ENCODE data around the gene GMDS.

The GMDS gene

GRCh38 chr6:1663511-1663910, 581.9 kb downstream of the GMDS start:
- Histone ChIP-seq H3K9ac (ENCODE audit: low read depth, low read length) (no peak overlapping the region), H3K9me3 (ENCODE audit: control insufficient read depth, insufficient read depth, low read length) (no peaks in the 10 kb centered on the region), H3K4me1 (ENCODE audit: control insufficient read depth, insufficient read depth, low read length) (no peaks in the 10 kb centered on the region), H3K27ac (ENCODE audit: low read depth, low read length) (no peak overlapping the region), H3K27me3 (ENCODE audit: control insufficient read depth, insufficient read depth, low read length) (no peaks in the 10 kb centered on the region), H3K36me3 (ENCODE audit: control insufficient read depth, insufficient read depth, low read length) (no peaks in the 10 kb centered on the region), H3K4me3 (ENCODE audit: low read depth, low read length) (no peak overlapping the region)

- Histone ChIP-seq H3K4me3 (ENCODE audit: low read depth, low read length) (no peak overlapping the region), H3K27ac (ENCODE audit: low read depth, low read length) (no peak overlapping the region), H3K9ac (ENCODE audit: low read depth, low read length) (no peak overlapping the region), H3K9me3 (ENCODE audit: control insufficient read depth, insufficient read depth, low read length) (no peaks in the 10 kb centered on the region), H3K36me3 (ENCODE audit: control insufficient read depth, insufficient read depth, low read length) (no peaks in the 10 kb centered on the region), H3K27me3 (ENCODE audit: control insufficient read depth, insufficient read depth, low read length) (no peaks in the 10 kb centered on the region), H3K4me1 (ENCODE audit: control insufficient read depth, insufficient read depth, low read length) (no peaks in the 10 kb centered on the region)
These were observed 582.9 kb downstream of the GMDS start for GRCh38 chr6:1662534-1662933.

GRCh38 chr6:1659816-1660215, 585.6 kb downstream of the GMDS start:
- H3K36me3 ChIP-seq (ENCODE audit: control insufficient read depth, insufficient read depth, low read length) = no peaks in the 10 kb centered on the region
- no peak overlapping the region for H3K27ac ChIP-seq (ENCODE audit: low read depth, low read length)
- H3K4me1 ChIP-seq (ENCODE audit: control insufficient read depth, insufficient read depth, low read length) = no peaks in the 10 kb centered on the region
- H3K9ac ChIP-seq (ENCODE audit: low read depth, low read length) = no peak overlapping the region
- no peaks in the 10 kb centered on the region for H3K9me3 ChIP-seq (ENCODE audit: control insufficient read depth, insufficient read depth, low read length)
- H3K27me3 ChIP-seq (ENCODE audit: control insufficient read depth, insufficient read depth, low read length) = no peaks in the 10 kb centered on the region
- no peak overlapping the region for H3K4me3 ChIP-seq (ENCODE audit: low read depth, low read length)

DNA sequence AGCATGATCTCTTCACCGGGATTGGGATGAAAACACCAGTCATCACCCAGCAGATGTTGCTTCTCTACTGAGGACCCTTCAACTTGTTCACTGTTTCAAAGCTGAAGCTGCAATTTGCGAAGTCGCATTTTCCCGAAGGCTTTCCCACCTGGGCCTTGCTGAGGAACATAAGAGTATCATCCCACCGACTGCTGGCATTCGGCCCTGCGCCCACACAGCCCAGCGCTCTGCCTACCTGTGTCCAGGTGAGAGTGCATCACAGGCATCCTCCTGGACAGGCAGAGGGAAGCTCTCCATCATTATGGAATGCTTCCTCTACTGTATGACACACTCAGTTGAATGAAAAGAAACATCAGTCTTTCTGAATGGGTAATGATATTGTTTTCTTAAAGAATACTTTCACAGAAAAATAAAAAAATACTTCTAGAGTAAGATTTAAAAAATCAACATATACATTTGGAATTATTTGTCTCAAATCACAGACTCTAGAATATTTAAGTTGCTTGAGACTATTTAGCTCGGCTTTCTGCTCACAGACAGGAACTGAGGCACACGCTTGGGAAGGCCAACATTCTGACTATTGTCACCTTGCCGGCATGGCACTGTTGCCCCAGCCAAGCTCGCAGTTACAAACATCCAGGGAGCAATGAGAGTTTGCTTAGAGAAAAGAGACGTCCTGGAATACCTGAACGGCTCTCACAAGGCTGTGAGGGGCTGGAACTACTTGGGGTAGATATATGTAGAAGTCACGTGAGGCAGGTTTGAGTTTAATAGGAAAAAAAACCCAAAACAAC, 587.0 kb downstream of the GMDS start:
- Histone ChIP-seq H3K36me3 (ENCODE audit: control insufficient read depth, insufficient read depth, low read length) (no peaks in the 10 kb centered on the region), H3K4me3 (ENCODE audit: low read depth, low read length) (no peak overlapping the region), H3K9ac (ENCODE audit: low read depth, low read length) (no peak overlapping the region), H3K27me3 (ENCODE audit: control insufficient read depth, insufficient read depth, low read length) (no peaks in the 10 kb centered on the region), H3K27ac (ENCODE audit: low read depth, low read length) (no peak overlapping the region), H3K4me1 (ENCODE audit: control insufficient read depth, insufficient read depth, low read length) (no peaks in the 10 kb centered on the region), H3K9me3 (ENCODE audit: control insufficient read depth, insufficient read depth, low read length) (no peaks in the 10 kb centered on the region)

- no peaks in the 10 kb centered on the region for H3K9me3 ChIP-seq (ENCODE audit: control insufficient read depth, insufficient read depth, low read length)
- H3K36me3 ChIP-seq (ENCODE audit: control insufficient read depth, insufficient read depth, low read length) = no peaks in the 10 kb centered on the region
- H3K4me1 ChIP-seq (ENCODE audit: control insufficient read depth, insufficient read depth, low read length) = no peaks in the 10 kb centered on the region
- H3K4me3 ChIP-seq (ENCODE audit: low read depth, low read length) = no peak overlapping the region
- no peak overlapping the region for H3K9ac ChIP-seq (ENCODE audit: low read depth, low read length)
- H3K27me3 ChIP-seq (ENCODE audit: control insufficient read depth, insufficient read depth, low read length) = no peaks in the 10 kb centered on the region
- H3K27ac ChIP-seq (ENCODE audit: low read depth, low read length) = no peak overlapping the region
These were observed 587.6 kb downstream of the GMDS start for GRCh38 chr6:1657771-1658165.

DNA sequence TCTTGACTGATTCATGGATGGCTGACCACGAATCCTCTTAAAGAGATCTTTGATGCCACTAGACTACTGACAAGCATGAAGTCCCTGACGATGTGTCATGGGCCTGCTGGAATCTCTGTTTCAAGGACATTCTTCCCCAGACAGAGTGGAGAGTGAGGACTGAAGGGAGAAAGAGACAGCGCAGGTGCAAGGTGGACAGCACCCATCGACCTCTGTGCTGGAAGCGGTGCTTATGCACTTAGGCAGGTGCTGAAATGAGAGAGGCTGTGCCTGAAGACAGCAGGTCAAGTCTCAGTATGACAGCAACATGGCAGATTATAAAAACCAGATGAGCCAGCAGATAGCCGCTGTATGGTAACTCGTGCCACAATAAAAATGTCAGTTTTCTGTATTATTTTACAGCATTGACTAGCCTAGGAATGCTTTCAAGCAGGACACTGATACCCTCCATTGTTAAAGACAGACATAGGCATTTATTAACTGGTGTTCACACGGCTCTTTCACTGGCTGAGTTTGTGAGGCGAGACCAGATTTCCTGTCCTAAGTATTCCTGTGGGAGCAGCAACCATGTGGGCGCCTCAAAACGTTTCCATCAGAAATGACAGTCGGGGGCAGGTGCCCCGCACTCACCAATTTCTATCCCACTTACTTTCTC, 588.2 kb downstream of the GMDS start:
- Histone ChIP-seq H3K9ac (ENCODE audit: low read depth, low read length) (no peak overlapping the region), H3K27me3 (ENCODE audit: control insufficient read depth, insufficient read depth, low read length) (no peaks in the 10 kb centered on the region), H3K27ac (ENCODE audit: low read depth, low read length) (no peak overlapping the region), H3K9me3 (ENCODE audit: control insufficient read depth, insufficient read depth, low read length) (no peaks in the 10 kb centered on the region), H3K4me1 (ENCODE audit: control insufficient read depth, insufficient read depth, low read length) (no peaks in the 10 kb centered on the region), H3K36me3 (ENCODE audit: control insufficient read depth, insufficient read depth, low read length) (no peaks in the 10 kb centered on the region), H3K4me3 (ENCODE audit: low read depth, low read length) (no peak overlapping the region)

- no peak overlapping the region for H3K4me3 ChIP-seq (ENCODE audit: low read depth, low read length)
- no peaks in the 10 kb centered on the region for H3K27me3 ChIP-seq (ENCODE audit: control insufficient read depth, insufficient read depth, low read length)
- no peaks in the 10 kb centered on the region for H3K9me3 ChIP-seq (ENCODE audit: control insufficient read depth, insufficient read depth, low read length)
These were observed 591.4 kb downstream of the GMDS start for GRCh38 chr6:1654054-1654453.

DNA sequence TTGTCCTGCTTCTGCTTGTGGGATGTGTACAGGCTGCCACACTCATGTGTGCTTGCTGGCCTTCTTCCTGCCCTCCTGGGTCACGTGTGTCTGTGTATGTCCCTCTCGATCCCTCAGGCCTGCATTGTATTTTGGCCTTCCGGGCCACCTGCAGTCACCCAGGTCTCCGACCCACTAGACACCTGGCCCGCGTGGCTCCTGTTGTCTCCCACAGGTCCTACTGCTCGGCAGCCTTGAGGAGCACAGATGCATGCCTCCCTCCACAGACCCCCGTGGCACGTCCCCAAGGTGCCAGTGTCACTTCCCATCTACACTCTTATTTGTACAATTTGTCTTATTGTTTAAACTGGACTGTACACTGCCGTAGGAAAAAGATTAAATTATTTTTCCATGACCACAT, 592.6 kb downstream of the GMDS start:
- no peak overlapping the region for H3K4me3 ChIP-seq (ENCODE audit: low read depth, low read length)
- no peaks in the 10 kb centered on the region for H3K27me3 ChIP-seq (ENCODE audit: control insufficient read depth, insufficient read depth, low read length)
- H3K36me3 ChIP-seq (ENCODE audit: control insufficient read depth, insufficient read depth, low read length) = no peaks in the 10 kb centered on the region
- no peak overlapping the region for H3K27ac ChIP-seq (ENCODE audit: low read depth, low read length)
- H3K4me1 ChIP-seq (ENCODE audit: control insufficient read depth, insufficient read depth, low read length) = no peaks in the 10 kb centered on the region
- H3K9ac ChIP-seq (ENCODE audit: low read depth, low read length) = no peak overlapping the region
- no peaks in the 10 kb centered on the region for H3K9me3 ChIP-seq (ENCODE audit: control insufficient read depth, insufficient read depth, low read length)

More at GRCh38 chr6:1654054-1654453, 591.4 kb downstream of the GMDS start:
- H3K27ac ChIP-seq (ENCODE audit: low read depth, low read length) = no peak overlapping the region
- H3K36me3 ChIP-seq (ENCODE audit: control insufficient read depth, insufficient read depth, low read length) = no peaks in the 10 kb centered on the region
- H3K9ac ChIP-seq (ENCODE audit: low read depth, low read length) = no peak overlapping the region
- H3K4me1 ChIP-seq (ENCODE audit: control insufficient read depth, insufficient read depth, low read length) = no peaks in the 10 kb centered on the region

GRCh38 chr6:1651362-1651761, 594.0 kb downstream of the GMDS start:
- Histone ChIP-seq H3K4me1 (ENCODE audit: control insufficient read depth, insufficient read depth, low read length) (no peaks in the 10 kb centered on the region), H3K27ac (ENCODE audit: low read depth, low read length) (no peak overlapping the region), H3K9ac (ENCODE audit: low read depth, low read length) (no peak overlapping the region)

DNA sequence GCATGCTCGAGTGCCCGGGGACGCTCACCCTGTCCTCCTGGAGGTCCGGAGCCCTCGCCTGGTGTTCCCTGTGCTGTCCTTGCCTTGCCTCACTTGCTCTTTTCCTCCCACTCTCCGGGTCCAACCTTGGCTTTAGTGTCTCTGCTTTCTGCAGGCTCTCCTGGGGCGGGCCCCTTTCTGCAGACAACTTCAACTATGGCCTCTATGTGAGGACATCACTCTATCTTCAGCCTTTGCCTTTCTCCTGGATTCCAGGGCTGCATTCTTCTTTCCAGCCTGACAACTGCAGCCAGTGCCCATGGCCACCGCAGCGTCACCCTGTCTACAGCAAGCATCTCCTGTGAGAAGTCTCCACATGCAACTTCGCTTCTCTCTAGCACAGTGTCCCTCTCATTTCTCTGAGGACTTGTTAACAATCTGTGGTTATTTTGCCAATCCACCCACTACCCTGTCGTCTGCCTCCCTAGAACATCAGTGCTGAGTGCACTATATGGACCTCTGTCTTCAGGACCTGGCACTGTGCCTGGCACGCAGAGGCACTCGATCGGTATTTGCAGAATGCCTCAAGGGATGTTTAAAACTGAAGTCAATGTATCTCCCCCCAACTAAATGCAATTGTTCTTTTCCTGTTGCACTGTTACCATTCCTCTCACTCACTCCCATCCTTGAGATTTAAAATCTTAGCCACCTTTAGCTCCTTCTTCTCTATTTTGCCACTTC, 599.8 kb downstream of the GMDS start:
- no peaks in the 10 kb centered on the region for H3K9me3 ChIP-seq (ENCODE audit: control insufficient read depth, insufficient read depth, low read length)
- H3K4me3 ChIP-seq (ENCODE audit: low read depth, low read length) = no peak overlapping the region
- H3K9ac ChIP-seq (ENCODE audit: low read depth, low read length) = no peak overlapping the region
- no peaks in the 10 kb centered on the region for H3K4me1 ChIP-seq (ENCODE audit: control insufficient read depth, insufficient read depth, low read length)
- no peaks in the 10 kb centered on the region for H3K27me3 ChIP-seq (ENCODE audit: control insufficient read depth, insufficient read depth, low read length)
- no peaks in the 10 kb centered on the region for H3K36me3 ChIP-seq (ENCODE audit: control insufficient read depth, insufficient read depth, low read length)
- H3K27ac ChIP-seq (ENCODE audit: low read depth, low read length) = no peak overlapping the region

More at GRCh38 chr6:1651362-1651761, 594.0 kb downstream of the GMDS start:
- H3K36me3 ChIP-seq (ENCODE audit: control insufficient read depth, insufficient read depth, low read length) = no peaks in the 10 kb centered on the region
- H3K4me3 ChIP-seq (ENCODE audit: low read depth, low read length) = no peak overlapping the region
- no peaks in the 10 kb centered on the region for H3K27me3 ChIP-seq (ENCODE audit: control insufficient read depth, insufficient read depth, low read length)
- H3K9me3 ChIP-seq (ENCODE audit: control insufficient read depth, insufficient read depth, low read length) = no peaks in the 10 kb centered on the region

DNA sequence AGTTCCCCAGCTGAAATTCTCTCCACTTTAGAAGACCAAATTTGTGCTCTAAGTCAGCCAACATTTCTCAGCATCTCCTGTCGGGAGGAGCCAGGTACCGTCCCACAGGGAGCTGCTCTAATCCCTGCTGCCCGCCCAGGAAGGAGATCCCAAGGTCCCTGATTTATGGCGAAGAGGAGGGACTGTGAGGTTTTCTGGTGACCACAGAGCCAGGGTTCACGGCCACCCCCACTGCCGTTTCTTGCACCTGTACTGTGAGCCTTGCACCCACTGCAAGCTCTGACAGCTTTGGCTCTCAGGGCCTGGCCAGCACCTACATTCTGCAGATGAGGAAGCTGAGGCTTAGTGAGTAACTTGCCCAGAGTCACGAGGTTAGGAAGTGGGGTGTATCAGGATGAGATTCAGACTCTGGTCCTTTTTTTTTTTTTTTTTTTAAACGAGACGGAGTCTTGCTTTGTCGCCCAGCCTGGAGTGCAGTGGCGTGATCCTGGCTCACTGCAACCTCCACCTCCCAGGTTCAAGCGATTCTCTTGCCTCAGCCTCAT, 600.8 kb downstream of the GMDS start:
- no peak overlapping the region for H3K4me3 ChIP-seq (ENCODE audit: low read depth, low read length)
- H3K9me3 ChIP-seq (ENCODE audit: control insufficient read depth, insufficient read depth, low read length) = no peaks in the 10 kb centered on the region
- H3K27ac ChIP-seq (ENCODE audit: low read depth, low read length) = no peak overlapping the region
- H3K27me3 ChIP-seq (ENCODE audit: control insufficient read depth, insufficient read depth, low read length) = no peaks in the 10 kb centered on the region
- H3K4me1 ChIP-seq (ENCODE audit: control insufficient read depth, insufficient read depth, low read length) = no peaks in the 10 kb centered on the region
- no peaks in the 10 kb centered on the region for H3K36me3 ChIP-seq (ENCODE audit: control insufficient read depth, insufficient read depth, low read length)
- H3K9ac ChIP-seq (ENCODE audit: low read depth, low read length) = no peak overlapping the region

Data from HUES48 (cell line).